COLO829 (cell line): ENCODE data around the gene LGR6.
"Not testable (repeated sequence)": the region's sequence is repeated elsewhere in the genome, so short reads cannot be mapped to it uniquely, and the experiment has no call there.

Experiments
- DNase-seq: peaks from one replicate; pipeline ENCODE4 v3.0.0; 2012; ENCODE audit warnings: low spot score

The LGR6 gene

GRCh38 chr1:202240226-202240625, 46.6 kb downstream of the LGR6 start:
- DNase-seq, result not testable (repeated sequence)

GRCh38 chr1:202240956-202241355, 47.4 kb downstream of the LGR6 start:
- DNase-seq, result no peak

GRCh38 chr1:202241376-202242079, 47.9 kb downstream of the LGR6 start:
- DNase-seq, result no peak

- no peak for DNase-seq
Measured at GRCh38 chr1:202242080-202242419, 48.5 kb downstream of the LGR6 start.

- DNase-seq, result no peak
Measured at GRCh38 chr1:202243006-202243405, 49.4 kb downstream of the LGR6 start.

- no peak for DNase-seq
Measured at GRCh38 chr1:202244841-202245261, 51.3 kb downstream of the LGR6 start.

GRCh38 chr1:202245391-202245790, 51.8 kb downstream of the LGR6 start:
- no peak for DNase-seq

- no peak for DNase-seq
Measured at GRCh38 chr1:202247104-202247503, 53.5 kb downstream of the LGR6 start.

GRCh38 chr1:202247837-202248795, 54.5 kb downstream of the LGR6 start:
- DNase-seq, result no peak

GRCh38 chr1:202248861-202249260, 55.3 kb downstream of the LGR6 start:
- DNase-seq, result no peak

GRCh38 chr1:202249436-202249835, 55.8 kb downstream of the LGR6 start:
- no peak for DNase-seq

- no peak for DNase-seq
Measured at GRCh38 chr1:202249846-202250245, 56.2 kb downstream of the LGR6 start.

- DNase-seq, result no peak
Measured at GRCh38 chr1:202250982-202251381, 57.4 kb downstream of the LGR6 start.

- no peak for DNase-seq
Measured at GRCh38 chr1:202251424-202252256, 58.0 kb downstream of the LGR6 start.

GRCh38 chr1:202252271-202252670, 58.7 kb downstream of the LGR6 start:
- no peak for DNase-seq

GRCh38 chr1:202254454-202255252, 61.1 kb downstream of the LGR6 start:
- no peak for DNase-seq

- no peak for DNase-seq
Measured at GRCh38 chr1:202255343-202255742, 61.7 kb downstream of the LGR6 start.

GRCh38 chr1:202259705-202260104, 66.1 kb downstream of the LGR6 start:
- DNase-seq, result no peak

GRCh38 chr1:202261209-202261958, 67.8 kb downstream of the LGR6 start:
- not testable (repeated sequence) for DNase-seq

- DNase-seq, result no peak
Measured at GRCh38 chr1:202263628-202264027, 70.0 kb downstream of the LGR6 start.

GRCh38 chr1:202264300-202264699, 70.7 kb downstream of the LGR6 start:
- DNase-seq, result no peak
